Stimulated activated CD4-positive, alpha-beta T cell treated with anti-CD3 and anti-CD28 coated beads, Interleukin-1b, Interleukin-23, amount 100 ng/mL, for 1 hour (primary cell): ENCODE measurements around the gene WDR86.
A peak's percentile ranks its signal among the peaks of the same experiment; 100 is the strongest.

ENCODE experiments used
- DNase-seq, 2 donors: peaks; one replicate each; pipeline ENCODE4 v3.0.0-alpha.2; 2020; ENCODE audit warnings: low read depth in 2 of 2

Gene WDR86

GRCh38 chr7:151380199-151381097 lies 29.4 kb downstream of the WDR86 start:
- no peak for DNase-seq

DNA sequence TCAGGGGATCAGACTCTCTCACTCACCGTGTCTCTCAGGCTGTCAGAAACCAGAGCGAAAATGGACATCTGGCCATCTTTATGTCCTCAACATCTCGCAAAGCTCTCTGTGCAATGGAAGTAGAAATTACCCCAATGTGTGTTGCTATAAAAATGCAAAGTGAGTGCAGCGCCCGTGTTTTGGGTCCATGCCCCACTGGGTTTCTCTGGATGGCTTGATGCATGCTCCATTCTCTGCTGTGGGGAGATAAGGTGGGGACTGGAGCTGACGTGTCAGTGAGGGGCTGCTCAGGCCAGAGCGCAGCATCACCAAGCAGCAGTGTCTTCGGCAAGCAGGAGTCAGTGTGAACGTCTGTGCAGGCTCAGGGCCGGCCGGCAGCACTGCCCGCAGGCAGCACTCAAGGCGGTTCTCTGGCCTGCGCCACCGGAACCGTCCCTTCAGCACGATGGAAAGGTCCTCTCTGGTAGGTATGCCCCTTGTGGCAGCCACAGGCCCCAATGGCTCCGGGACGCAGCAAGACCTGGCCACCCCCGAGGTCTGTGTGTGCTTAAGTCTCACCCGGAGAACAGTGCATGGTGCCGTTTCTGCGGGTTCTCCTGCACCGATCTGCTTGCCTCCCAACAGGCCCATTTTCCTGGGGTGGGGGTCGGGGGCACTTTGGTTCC lies 30.2 kb downstream of the WDR86 start:
- no peak for DNase-seq

DNA sequence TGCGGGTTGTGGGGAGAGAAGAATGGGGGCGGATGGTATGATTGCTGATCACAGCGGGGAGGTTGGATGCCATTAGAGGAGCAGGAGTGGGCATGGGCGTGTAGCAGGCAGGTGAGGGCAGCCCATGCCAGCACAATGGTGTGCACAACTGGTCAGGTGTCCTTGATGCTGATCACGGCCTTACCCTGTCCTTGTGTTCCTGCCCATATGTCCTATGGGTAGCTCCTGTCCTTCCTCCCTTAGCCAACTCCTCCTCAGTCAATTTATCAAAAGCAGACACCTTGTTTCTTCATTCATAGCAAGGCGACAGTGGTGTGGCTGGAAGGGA lies 30.7 kb downstream of the WDR86 start:
- no peak for DNase-seq

GRCh38 chr7:151378496-151379192 lies 31.2 kb downstream of the WDR86 start:
- DNase-seq, result no peak

GRCh38 chr7:151378011-151378410 lies 31.8 kb downstream of the WDR86 start:
- DNase-seq, result no peak

GRCh38 chr7:151377406-151377805 lies 32.4 kb downstream of the WDR86 start:
- no peak for DNase-seq

GRCh38 chr7:151376218-151376902 lies 33.5 kb downstream of the WDR86 start:
- DNase-seq, result no peak

DNA sequence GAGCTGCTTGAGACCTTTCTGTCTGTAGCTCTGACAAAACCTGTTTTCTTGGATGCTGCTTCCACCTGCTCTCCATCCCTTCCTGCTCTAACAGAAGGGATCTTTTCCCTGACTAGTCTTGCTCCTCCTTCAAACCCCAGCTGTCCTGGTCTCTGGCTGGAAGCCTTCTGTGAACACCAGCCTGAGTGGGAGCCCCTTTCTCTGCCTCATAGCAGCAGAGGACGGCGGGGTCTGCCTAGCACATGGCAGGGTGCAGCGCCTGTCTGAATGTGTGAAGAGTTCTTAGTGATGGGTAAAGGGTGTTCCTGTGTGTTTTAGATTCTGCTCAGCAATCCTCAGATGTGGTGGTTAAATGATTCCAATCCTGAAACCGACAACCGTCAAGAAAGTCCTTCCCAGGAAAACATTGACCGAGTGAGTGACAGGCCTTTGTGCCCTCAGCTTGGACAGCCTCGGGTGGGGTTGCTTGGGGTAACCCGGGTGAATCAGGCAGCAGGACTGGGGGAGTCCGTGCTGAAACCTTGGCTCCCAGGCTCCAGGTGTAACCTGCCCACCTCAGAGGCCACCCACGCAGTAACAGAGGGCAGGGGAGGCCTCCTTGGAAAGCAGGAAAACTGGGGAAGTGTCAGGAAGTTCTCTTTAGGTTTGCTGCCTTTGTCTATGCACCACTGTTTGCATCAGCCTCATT lies 34.2 kb downstream of the WDR86 start:
- no peak for DNase-seq

DNA sequence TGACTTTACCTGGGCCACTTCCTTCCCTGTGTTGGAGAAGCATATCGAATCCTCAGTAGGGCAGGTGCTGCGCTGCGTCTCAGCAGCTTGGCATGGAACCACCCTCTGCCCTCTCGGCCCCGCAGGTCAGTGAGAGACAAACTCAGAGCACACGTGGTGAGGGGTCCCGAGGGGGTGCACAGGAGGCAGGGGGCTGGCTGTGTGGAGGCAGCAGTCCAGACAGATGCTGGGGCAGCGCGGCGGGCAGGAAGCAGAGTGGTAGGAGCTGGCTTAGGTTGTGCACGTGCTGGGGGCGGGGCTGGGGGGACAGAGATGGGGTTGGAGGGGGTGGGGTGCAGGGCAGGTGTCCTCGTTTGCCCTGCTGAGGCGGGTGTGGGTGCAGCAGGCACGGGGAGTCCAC lies 35.1 kb downstream of the WDR86 start:
- no peak for DNase-seq

DNA sequence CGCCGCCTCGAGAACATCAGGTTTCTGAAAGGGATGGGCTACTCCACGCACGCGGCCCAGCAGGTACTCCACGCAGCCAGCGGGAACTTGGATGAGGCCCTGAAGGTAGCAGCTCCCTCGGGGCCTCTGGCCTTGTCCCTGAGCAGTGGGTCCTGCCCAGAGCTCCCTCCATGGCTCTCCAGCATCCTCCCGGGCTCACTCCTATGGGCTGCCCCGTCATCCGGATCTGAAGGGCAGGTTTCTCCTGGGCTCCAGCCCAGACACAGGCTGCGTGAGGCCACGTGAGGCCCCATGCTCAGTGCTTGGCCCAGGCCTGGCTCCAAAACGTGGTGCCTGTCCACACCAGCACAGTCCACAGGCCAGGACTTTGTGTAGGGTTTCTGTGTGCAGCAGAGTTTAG lies 35.7 kb downstream of the WDR86 start:
- no peak for DNase-seq

DNA sequence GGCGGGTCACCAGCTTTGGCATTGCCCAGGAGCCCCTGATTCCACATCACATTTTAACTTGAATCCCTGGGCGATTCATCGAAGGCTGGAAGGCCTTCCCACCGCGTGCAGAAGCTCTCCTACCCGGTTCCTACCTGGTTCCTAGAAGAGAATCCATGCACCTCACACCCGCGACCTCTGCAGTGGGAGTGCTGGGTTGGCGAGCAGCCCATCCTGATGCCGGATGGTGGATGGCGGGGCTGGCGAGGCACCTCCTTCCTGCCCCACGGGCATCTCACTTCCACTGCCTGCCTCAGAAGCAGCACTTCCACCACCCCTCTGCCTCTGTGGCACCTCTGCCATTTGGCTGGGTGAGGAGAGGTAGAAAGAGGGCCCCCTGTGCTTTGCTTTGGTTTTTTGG lies 36.2 kb downstream of the WDR86 start:
- no peak for DNase-seq

DNA sequence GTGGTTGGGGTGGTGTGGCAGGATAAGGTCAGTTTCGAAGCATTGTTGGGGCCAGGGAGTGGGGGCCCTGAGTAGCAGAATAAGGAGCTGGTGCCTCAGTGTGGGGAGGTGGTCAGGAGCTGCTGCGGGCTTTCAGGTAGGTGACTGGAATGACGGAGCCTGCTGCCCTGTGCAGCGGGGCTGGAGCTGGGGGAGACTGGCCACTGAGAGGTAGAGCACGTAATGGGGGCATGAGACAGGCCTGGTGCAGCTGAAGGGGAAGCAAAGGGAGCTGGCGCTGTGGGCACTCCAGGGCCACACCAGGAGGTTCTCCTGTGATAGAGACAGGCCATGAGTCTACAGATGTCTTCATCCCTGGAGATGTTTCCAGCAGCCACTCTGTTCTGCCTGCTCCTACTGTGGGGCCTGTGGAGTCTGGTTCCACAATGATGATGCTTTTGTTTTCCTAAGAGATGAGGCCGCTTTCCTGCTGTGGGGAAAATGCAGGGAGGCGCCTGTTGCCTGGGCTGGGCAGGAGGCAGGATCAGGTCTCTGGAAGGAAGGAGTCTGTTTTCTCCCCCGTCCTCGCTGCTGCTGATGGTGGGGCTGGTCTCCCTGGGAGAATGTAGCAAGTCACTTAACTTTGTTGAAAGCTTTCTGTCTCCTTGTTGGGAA lies 37.1 kb downstream of the WDR86 start:
- DNase-seq, result no peak

GRCh38 chr7:151371266-151371665 lies 38.6 kb downstream of the WDR86 start:
- no peak for DNase-seq

DNA sequence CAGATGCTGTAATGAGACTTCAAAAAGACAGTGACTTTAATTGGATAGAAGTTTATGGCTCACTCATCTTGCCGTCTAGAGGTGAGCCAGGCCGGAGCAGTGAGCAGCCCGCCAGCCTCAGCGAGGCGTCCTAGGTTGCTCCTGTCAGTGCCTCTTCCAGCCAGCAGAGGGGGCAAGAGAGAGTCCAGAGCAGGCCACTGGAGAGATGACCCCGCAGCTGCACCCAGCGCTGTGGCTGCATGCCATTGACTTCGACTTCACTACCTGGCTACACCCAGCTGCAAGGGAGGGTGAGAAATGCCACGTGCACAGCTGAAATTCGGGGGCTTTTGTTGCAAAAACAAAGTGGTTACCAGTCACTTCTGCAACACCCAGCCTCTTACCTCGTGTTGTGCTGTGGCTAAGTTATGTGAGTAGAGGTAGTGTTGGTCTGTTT lies 41.7 kb downstream of the WDR86 start:
- peak; percentile 28 to 61 for DNase-seq

DNA sequence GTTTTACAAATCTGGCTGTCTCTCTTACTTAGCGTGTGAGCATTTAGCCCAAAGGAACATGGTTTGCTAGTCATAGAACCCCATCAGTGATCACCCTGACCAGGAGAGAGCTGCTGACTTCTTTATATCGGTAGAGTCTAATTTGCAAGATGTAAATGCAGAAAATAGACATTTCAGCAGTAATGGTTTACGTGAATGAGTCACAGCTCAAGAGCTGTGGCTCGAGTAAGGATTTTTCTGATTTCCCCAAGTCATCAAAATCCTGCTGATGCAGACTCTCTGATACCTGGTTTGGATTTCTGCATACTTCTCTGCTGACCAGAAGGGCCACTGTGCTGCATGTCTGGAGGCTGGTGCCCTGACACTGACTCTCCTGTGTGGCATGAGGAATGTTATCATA lies 42.6 kb downstream of the WDR86 start:
- DNase-seq, result no peak

GRCh38 chr7:151366880-151367222 lies 43.0 kb downstream of the WDR86 start:
- no peak for DNase-seq

- DNase-seq, result no peak
Observed at GRCh38 chr7:151366166-151366879, 43.5 kb downstream of the WDR86 start.

GRCh38 chr7:151363182-151363581 lies 46.7 kb downstream of the WDR86 start:
- DNase-seq, result no peak

GRCh38 chr7:151361193-151361959 lies 48.5 kb downstream of the WDR86 start:
- DNase-seq, result no peak

DNA sequence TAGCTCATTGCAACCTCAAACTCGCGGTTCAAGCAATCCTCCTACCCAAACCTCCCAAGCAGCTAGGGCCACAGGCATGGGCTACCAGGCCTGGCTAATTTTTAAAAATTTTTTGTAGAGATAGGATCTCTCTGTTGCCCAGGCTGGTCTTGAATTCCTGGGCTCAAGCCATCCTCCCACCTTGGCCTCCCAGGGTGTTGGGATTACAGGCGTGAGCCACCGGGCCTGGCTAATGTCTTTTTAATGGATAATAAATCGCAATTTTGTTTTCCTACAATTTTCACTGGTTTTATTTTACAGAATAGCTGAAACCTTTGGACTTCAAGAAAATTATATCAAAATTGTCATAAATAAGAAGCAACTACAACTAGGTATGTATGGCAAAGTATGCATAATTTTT lies 57.3 kb downstream of the WDR86 start:
- no peak for DNase-seq
